Muscle layer of duodenum (tissue), 2 donors: ENCODE data around the gene ADAMTSL2.

Experiments used
- H3K27ac ChIP-seq: one replicate; pipeline ENCODE4 v1.7.0; 2013; ENCODE audit warnings: mild to moderate bottlenecking, low read length
- H3K27me3 ChIP-seq: one replicate; pipeline ENCODE4 v1.7.0; 2013; ENCODE audit warnings: low read depth, mild to moderate bottlenecking, control low read depth, low read length
- H3K36me3 ChIP-seq, 2 donors: one replicate each; pipeline ENCODE4 v1.7.0; 2013; ENCODE audit warnings: low read length in 2 of 2, control low read depth in 1 of 2, mild to moderate bottlenecking in 1 of 2; ENCODE audit not compliant: insufficient read depth in 2 of 2, control insufficient read depth in 1 of 2
- H3K4me1 ChIP-seq, 2 donors: one replicate each; pipeline ENCODE4 v1.7.0; 2013; ENCODE audit warnings: low read length in 2 of 2, mild to moderate bottlenecking in 2 of 2, control low read depth in 1 of 2, moderate library complexity in 1 of 2; ENCODE audit not compliant: insufficient read depth in 2 of 2, control insufficient read depth in 1 of 2
- H3K4me3 ChIP-seq, 2 donors: one replicate each; pipeline ENCODE4 v1.7.0; 2013; ENCODE audit warnings: low read length in 2 of 2, low read depth in 1 of 2, mild to moderate bottlenecking in 1 of 2
- H3K9me3 ChIP-seq, 2 donors: one replicate each; pipeline ENCODE4 v1.7.0; 2013; ENCODE audit warnings: low read length in 2 of 2, control low read depth in 1 of 2, mild to moderate bottlenecking in 1 of 2; ENCODE audit not compliant: control insufficient read depth in 1 of 2
- donor health status: healthy.

ADAMTSL2 gene

DNA sequence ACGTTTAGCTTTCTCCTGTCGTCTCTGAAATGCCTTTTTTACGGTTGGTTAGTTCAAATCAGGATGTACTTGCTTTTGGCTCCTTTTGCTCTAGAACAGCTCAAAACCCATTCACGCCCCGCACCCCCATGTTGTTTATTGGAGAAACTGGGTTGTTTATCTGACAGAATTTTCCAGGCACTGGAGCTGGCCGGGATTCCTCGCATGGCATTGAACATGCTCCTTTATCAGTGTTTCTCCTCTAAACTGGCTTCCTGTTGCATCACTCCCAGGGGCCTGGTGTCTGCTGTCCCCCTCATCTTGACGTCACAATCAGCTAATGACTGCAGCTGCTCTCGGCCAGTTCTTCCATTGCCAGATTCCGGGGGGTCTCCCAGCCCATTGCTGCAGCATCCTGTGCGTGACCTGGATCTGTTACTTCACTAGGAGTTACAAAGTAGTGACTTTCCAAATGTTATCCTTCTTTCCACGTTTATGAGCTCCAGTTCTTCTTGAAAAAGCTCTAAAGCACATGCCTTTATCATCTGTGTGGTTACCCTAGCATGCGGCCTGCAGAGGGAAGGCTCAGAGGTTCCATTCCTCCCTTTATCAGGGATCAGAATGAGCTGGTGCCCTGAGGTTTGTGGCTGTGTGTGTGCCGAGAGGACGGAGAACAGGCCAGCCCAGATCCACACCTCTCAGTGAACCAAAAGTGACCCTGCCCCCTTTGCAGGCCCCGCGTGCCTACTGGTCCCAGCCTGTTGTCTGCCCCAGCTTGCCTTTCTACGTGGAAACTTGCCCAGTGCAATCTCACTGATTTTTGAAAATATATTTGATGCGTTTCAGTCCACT, 47.2 kb downstream of the ADAMTSL2 start:
- Histone ChIP-seq H3K4me3 (no peak overlapping the region), H3K9me3 (no peaks in the 10 kb centered on the region), H3K27ac (no peak overlapping the region), H3K36me3 (no peaks in the 10 kb centered on the region), H3K4me1 (peaks cover 0 to 21% of the 10 kb centered on the region in 2 donors), H3K27me3 (peaks cover 18% of the 10 kb centered on the region)

DNA sequence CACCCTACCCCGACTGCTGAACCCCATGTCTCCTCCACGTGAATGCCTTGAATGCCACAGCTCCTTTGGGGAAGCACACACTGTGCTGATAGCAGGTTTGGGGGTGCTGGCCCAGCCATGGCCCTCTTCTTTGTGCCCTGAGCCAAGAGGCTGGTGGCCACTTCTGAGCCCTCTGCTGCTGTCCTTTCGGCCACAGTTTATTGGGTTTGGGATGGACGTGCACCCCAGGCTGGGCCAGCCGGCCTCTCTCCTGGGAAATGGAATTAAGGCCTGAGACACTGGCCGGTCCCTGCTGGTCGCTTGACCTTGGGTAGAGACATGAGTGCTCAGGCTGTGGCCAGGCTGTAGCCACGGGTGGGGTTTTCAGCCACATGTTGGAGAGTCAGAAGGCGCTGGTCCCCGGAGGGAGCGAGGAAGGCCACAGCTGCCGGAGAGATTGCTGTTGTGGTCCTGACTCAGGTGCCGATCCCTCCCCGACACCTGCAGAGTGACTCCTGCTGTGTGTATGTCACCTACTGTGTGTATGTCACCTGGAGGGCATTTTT, 48.1 kb downstream of the ADAMTSL2 start:
- Histone ChIP-seq H3K27me3 (peaks cover 18% of the 10 kb centered on the region), H3K9me3 (no peaks in the 10 kb centered on the region), H3K4me3 (no peak overlapping the region), H3K27ac (no peak overlapping the region), H3K36me3 (no peaks in the 10 kb centered on the region), H3K4me1 (peaks cover 0 to 21% of the 10 kb centered on the region in 2 donors)

DNA sequence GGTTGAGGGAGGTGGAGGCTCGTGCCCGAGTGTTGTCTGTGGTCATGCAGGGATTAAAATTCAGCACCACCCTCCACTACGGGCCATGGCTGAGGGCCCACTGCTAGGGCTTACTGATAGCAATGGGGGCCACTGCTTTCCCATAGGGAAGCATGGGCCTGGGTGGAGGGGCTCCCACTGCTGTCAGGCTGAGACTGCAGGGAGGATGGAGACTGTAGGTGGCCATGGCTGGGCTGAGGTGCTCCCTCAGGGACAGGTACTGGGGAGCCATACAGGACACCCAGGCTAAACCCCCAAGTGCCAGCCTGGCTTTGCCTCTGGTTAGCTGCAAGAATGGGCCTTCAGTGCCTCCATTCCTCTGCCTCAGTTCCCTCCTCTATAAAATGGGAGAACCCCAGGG, 48.6 kb downstream of the ADAMTSL2 start:
- Histone ChIP-seq H3K4me1 (peaks cover 0 to 21% of the 10 kb centered on the region in 2 donors), H3K27ac (no peak overlapping the region), H3K4me3 (no peak overlapping the region), H3K36me3 (no peaks in the 10 kb centered on the region), H3K27me3 (peaks cover 18% of the 10 kb centered on the region), H3K9me3 (no peaks in the 10 kb centered on the region)

DNA sequence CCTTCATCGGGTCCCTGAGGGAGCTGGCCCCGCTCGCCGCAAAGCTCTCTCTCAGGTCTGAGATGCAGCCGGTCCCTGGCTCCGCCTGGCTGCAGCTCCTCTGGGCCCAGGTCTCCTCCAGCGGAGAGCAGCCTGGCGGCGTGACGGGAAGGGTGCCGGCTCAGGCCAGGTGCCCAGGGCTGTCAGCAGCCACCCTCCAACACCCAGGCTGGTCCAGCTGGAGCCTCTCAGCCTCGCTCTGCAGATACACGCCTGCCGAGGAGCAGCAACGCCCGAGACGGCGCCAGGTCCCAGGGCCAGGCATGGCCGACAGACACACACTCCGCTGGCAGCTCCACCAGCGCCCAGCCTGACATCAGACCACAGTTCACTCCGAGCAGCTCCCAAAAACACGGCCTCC, 49.1 kb downstream of the ADAMTSL2 start:
- no peak overlapping the region for H3K27ac ChIP-seq
- H3K36me3 ChIP-seq = no peaks in the 10 kb centered on the region
- H3K9me3 ChIP-seq = no peaks in the 10 kb centered on the region
- no peak overlapping the region for H3K4me3 ChIP-seq
- H3K4me1 ChIP-seq = peaks cover 0 to 21% of the 10 kb centered on the region in 2 donors
- peaks cover 18% of the 10 kb centered on the region for H3K27me3 ChIP-seq

DNA sequence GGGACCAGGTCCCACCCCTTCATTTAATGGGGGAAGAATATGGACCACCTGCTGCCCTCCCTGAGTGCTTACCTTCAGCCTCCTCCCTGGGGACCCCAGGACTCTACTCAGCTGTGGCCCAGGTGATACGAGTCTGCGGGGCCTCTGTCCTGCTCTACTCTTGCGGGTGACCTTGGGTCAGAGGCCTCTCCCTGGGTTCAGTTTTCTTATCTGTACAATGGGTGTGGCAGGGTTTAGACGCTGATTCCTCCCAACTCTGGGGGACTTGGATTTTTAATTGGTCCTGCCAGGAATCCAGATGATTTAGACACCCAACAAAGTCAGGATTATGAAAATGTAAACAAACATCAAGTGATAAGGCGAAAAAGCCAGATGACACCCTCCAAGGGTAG, 49.7 kb downstream of the ADAMTSL2 start:
- Histone ChIP-seq H3K4me3 (no peak overlapping the region), H3K27me3 (peaks cover 18% of the 10 kb centered on the region), H3K27ac (no peak overlapping the region), H3K4me1 (peaks cover 0 to 21% of the 10 kb centered on the region in 2 donors), H3K9me3 (no peaks in the 10 kb centered on the region), H3K36me3 (no peaks in the 10 kb centered on the region)

DNA sequence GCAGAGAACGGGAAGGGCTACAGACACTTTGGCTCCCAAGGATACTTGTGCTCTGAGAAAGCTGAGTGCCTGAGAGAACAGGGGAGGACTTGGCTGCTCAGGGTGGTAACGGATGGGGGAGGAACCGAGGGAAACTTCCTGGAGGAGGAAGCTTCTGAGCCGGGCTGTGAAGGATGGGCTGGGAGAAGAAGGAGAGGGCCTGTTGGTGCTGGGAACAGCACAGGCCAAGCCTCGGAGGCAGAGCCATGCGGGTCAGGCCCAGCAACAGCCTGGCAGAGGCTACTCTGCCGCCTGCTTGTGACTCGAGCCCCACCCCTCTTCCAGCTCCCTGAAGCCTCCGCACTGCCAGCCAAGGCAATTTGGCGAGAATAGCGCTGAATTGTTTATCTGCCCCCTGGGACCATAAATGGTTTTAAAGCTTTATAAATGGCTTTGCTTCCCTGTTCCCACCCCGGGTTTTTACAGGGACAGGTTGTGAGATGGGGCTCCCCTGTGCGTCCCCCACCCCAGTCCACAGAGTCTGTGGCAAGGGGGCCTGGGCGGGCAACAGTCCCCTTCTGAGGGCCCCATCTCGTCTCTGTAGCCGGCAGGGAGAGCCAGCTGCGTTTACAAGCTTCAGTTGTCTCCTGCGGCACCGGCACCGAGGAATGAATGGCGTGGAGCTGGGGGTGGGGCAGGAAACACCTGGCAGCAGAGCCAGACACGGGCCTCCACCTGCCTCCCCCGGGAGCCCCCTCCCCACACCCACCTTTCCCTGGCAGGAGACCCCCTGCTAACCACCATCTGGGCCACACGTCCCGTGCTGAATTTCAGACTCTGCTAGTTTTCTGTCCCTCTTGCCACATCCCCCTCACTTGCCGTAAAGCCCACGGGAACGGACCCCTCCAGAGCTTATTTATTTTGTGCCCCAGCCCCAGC, 50.3 kb downstream of the ADAMTSL2 start:
- Histone ChIP-seq H3K27ac (no peak overlapping the region), H3K36me3 (no peaks in the 10 kb centered on the region), H3K4me3 (no peak overlapping the region), H3K9me3 (no peaks in the 10 kb centered on the region), H3K27me3 (peaks cover 18% of the 10 kb centered on the region), H3K4me1 (peaks cover 0 to 21% of the 10 kb centered on the region in 2 donors)

DNA sequence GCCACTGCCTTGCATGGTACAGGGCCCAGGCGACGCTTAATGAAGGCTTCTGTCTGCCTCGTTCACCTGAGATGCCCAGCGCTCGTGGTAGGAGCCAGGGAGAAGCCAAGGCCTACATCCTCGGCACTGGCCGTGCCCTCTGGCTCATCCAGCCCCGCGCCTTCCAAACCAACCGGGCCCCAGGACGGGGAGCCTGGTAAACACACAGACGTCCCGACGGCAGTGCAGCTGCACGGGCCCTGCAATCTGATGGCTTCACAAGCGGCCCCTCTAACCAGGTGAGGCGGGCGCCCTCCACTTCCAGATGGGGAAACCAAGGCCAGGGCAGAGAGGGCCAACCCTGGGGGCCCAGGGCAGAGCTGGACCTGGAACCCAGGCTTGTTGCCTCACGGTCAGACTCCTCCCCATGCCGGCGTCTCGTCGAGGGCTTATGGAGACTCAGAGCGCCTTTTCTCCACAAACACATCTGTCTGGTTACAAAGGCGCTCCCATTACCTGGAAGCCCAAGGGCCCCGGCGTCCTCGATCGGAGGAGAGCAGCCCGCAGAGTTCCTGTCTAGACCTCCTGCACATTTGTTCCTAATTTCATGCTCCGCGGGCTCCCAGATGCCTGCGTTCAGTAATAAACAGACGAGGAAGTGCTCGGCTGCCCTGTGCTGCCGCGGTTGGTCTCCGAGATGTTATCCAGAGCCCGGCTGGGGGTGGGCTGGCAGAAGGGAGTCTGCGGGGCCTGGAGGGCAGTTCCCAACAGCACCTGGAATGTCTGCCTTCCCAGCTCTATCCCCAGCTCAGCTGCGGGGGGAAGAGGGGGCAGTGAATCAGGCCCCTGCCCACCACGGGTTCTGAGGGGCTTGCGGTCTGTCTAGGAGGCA, 51.2 kb downstream of the ADAMTSL2 start:
- Histone ChIP-seq H3K4me3 (no peak overlapping the region), H3K9me3 (no peaks in the 10 kb centered on the region), H3K4me1 (peaks cover 0 to 21% of the 10 kb centered on the region in 2 donors), H3K27me3 (peaks cover 18% of the 10 kb centered on the region), H3K36me3 (no peaks in the 10 kb centered on the region), H3K27ac (no peak overlapping the region)

DNA sequence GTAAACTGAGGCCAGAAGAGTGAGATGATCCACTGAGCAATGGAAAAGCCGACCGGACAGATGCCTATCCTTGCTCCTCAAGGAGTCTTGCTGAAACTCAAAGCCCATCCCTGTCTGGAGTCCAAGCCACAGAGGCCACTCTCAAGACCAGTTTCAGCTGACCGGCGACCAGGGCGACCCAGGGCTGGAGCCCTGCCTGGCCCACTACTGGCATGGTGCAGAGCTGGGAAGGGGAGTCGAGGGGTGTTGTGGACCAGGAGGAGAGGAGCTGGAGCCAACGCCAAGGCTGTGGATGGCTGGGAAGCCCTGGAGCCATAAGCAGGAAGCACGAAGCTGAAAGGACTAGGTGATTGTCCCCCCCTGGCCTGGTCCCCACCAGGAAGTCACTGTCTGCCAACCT, 52.5 kb downstream of the ADAMTSL2 start:
- H3K9me3 ChIP-seq = no peaks in the 10 kb centered on the region
- H3K27ac ChIP-seq = no peak overlapping the region
- peaks cover 0 to 21% of the 10 kb centered on the region in 2 donors for H3K4me1 ChIP-seq
- H3K27me3 ChIP-seq = peaks cover 18% of the 10 kb centered on the region
- H3K4me3 ChIP-seq = no peak overlapping the region
- H3K36me3 ChIP-seq = no peaks in the 10 kb centered on the region

DNA sequence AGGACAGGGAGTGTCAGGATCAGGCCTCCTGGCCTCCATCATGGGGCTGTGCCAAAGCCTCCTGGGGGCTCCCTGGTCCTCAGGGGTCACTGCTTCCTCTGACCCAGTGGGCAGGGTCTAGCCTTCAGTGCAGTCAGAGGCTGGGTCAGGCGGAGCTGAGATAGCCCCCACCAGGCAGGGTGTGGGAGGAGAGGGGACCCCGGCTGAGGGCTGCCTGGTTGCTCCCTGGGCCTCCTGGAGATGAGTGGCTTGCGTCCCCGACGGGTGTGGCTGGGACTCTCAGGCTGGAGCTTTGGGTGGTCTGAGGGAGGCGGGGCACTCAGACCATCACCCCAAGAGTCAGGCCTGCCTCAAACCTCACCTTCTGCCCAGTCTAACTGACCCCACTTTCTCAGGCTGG, 53.0 kb downstream of the ADAMTSL2 start:
- Histone ChIP-seq H3K27ac (no peak overlapping the region), H3K27me3 (peaks cover 18% of the 10 kb centered on the region), H3K9me3 (no peaks in the 10 kb centered on the region), H3K4me3 (no peak overlapping the region), H3K36me3 (no peaks in the 10 kb centered on the region), H3K4me1 (peaks cover 0 to 21% of the 10 kb centered on the region in 2 donors)

DNA sequence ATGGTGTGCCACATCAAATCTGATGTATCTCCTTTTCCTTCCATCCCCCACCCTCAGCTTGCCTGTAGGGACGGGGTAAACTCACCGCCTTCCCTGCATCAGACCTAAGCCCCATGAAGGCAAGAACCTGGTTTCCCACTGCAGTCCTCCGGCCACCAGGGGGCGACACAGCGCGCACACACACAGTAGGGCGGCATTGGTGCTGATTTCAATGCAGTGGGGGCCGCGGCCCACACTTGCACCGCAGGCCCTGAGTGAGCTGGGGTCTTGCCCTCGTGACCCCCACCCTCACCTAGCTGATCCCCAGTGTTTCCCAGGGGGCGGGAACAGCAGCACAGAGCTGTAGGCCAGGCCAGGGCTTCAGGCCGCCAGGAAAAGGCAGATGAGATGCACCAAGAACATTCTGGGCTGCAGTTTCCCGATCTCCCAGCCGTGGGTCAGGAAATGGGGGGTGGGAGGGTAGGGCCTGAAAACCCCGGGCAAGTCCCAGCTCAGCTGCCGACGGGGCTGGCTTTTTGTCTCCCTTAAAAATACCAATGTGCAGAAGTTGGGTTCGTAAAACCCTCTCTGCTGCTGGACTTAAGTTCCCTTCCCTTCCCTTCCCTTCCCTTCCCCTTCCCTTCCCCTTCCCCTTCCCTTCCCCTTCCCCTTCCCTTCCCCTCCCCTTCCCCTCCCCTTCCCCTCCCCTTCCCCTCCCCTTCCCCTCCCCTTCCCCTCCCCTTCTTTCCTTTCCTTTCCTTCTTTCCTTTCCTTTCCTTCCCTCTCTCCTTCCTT, 55.1 kb downstream of the ADAMTSL2 start:
- Histone ChIP-seq H3K4me3 (no peak overlapping the region), H3K36me3 (no peaks in the 10 kb centered on the region), H3K4me1 (peaks cover 0 to 16% of the 10 kb centered on the region in 2 donors), H3K27me3 (peaks cover 15% of the 10 kb centered on the region), H3K9me3 (no peaks in the 10 kb centered on the region), H3K27ac (no peak overlapping the region)
